Urothelium cell line (cell line): ENCODE data around the gene S100PBP.

Experiments
- DNase-seq: peaks from one replicate; pipeline ENCODE4 v3.0.0; 2011; ENCODE audit warnings: low spot score, mixed read lengths
- FAIRE-seq: peaks from 2 replicates; lab custom pipeline; 2011; peaks lifted over from hg19 to GRCh38; lab: Jason Lieb, UNC

The S100PBP gene

DNA sequence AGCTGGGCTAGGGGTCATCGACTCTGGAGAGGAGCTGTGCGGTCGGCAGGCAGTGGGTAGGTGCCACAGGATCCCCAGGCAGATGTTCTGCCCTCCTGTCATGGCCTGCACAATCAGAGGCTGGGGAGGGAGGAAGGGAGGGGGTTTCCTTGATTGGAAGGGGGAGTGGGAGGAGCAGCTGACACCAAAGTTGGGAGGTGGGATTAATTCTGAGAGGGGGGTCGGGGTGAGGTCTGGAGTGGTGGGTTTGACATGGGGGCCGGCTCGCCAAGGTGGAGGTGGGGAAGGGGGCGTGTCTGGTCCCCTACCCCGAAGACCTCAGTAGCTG is 68.2 kb downstream of the S100PBP start:
- FAIRE-seq (peak; percentile 13), DNase-seq (no peak)

DNA sequence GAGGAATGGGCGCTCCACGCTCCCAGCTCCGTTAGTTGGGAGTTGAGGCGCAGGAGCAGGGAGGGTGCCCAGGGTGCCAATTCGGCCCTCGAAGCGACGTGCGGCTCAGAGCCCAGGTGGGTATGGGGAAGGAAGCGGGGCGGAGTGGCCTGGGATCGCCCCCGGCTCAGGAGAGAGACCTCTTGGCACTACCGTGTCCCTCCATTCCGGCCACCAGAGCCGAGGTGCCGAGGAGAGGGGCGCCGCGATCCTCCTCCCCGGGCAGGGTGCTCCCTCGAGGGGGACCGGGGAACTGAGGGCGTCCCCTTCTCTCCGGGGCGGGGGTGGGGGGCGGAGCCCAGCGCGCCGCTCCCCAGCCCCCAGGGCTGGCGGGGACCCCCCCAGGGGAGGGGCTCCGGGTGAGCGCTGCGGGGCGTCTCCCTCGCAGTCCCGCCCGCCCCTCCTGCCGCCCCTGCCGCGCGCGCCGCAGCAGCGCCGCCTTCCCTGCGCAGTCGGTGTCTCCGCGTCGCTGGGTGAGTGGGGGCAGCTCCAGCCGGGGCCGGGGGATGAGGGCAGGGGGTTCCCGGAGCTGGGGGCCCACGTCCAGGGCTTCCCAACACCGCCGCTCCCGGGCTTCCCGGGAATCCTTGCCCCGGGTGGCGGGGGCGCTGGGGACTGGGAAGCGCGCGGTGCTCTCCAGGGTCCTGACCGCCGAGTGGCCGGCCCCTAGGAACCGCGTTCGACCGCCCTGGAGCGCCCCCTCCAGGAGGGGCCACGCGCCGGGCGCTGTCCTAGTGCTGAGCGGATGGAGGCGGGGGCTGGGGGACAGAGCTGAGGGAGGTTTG is 68.8 kb downstream of the S100PBP start, which contains the start of gene HPCA:
HPCA (plus strand) TSS at position 488 of the 824 bp plus-strand sequence. CDS start 2,408 bp downstream, outside the sequence.
- peak; percentile 86 for DNase-seq

DNA sequence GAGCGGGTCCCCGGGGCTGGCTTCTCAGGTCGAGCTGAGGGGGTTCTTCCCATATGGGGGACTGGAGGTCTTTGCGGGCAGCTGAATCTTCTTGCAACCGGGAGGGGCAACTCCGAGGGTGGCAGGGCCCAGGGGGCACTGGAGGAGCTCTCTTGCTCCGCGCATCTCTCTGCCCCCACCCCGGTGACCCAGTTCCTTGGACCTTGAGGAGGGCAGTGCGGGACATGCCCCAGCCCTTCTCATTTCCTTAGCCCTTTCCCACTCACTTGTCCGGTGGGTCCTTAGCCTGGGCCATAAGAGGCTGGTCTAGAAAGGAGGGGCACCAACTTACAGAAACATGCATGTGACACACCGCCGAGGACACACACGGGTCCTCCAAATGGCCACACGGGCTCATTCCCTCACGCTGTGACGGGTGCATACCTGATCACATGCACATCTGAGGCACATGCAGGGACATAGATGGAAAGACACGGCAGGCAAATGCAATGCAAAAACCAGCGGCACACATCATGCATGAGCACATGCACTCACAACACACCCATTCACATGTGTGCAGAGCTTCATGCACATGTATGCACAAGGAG is 69.5 kb downstream of the S100PBP start:
- no peak for DNase-seq
- FAIRE-seq: no peak

More for the DNA sequence above, 68.8 kb downstream of the S100PBP start, which contains the start of gene HPCA:
- peak; percentile 20 for FAIRE-seq

DNA sequence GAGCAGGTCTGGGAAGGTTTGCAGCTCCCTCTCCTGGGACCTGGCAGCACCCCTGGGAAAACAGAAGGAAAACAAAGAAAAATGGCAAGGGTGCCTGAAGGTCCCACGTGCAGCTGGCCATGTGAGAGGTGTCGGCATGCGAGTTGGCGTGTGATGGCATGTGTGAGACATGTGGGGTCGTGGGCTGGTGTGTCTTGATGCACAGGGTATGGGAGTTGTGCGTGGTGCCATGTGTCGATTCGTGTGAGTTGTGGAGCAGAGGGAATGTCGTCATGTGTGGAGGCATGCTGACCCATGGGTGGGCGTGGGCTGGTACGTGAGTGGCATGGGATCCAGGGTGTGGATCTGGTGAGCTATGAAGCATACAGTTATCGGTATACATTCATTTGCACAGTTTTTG is 70.2 kb downstream of the S100PBP start:
- FAIRE-seq: peak; percentile 95
- DNase-seq: no peak

DNA sequence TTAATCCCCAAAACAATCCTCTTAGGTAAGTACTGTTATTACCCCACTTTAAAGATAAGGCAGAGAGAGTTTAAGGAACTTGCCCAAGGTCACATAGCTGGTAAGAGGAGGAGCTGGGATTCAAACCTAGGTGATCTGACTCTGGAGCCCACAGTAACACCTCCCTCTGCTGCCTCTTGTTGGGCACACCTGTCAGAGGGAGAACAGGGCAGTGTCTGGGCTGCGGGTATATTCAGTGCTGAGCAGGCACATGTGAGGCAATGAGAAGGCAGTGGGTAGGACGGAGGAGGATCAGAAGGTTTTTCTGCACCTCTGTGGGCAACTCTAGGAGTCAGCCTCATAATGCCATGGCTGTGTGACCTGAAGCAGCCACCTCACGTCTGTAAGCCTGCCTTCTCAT is 70.7 kb downstream of the S100PBP start:
- FAIRE-seq: no peak
- DNase-seq: no peak

DNA sequence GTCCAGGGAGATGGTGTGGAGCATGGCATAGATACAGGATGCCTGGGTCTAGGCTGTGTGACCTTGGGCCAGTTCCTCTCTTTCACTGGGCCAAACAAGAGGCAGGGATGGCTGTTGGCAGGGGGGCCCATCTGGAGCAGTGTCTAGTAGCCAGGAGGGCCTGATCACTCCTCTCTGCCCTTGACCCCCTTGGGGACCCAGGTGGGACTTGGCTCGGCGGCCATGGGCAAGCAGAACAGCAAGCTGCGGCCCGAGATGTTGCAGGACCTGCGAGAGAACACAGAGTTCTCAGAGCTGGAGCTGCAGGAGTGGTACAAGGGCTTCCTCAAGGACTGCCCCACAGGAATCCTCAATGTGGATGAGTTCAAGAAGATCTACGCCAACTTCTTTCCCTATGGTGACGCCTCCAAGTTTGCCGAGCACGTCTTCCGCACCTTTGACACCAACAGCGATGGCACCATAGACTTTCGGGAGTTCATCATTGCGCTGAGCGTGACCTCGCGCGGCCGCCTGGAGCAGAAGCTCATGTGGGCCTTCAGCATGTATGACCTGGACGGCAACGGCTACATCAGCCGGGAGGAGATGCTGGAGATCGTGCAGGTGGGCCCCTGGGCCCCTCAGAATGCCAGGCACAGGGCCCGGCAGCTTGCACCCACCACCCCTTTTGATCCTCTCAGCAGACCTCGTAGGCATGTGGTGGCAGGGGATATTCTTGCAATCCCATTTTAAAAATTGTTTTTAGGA is 71.4 kb downstream of the S100PBP start:
- DNase-seq (no peak), FAIRE-seq (no peak)

DNA sequence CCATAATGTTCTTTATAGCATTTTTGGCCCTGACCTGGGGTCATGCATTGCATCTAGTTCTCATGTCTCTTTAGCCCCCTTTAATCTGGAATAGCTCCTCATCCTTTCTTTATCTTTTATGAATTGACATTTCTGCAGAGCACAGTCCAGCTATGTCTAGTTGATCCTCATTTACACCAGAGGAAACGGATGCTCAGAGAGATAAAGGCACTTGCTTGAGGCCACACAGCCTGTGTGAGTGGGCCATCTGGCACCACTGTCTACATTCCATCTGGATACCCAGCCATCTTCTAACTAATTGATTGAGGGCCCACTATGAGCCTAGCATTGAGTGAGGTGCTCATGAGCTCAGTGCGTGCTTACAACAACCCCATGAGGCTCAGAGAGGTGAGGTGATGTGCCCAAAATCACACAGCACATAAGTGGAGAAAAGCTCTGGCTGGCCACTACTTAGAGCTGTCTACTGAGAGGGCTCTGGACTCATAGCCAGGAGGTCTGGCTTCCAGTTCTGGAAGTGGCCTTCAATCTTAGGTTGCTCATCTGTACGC is 72.4 kb downstream of the S100PBP start:
- DNase-seq (no peak), FAIRE-seq (no peak)

DNA sequence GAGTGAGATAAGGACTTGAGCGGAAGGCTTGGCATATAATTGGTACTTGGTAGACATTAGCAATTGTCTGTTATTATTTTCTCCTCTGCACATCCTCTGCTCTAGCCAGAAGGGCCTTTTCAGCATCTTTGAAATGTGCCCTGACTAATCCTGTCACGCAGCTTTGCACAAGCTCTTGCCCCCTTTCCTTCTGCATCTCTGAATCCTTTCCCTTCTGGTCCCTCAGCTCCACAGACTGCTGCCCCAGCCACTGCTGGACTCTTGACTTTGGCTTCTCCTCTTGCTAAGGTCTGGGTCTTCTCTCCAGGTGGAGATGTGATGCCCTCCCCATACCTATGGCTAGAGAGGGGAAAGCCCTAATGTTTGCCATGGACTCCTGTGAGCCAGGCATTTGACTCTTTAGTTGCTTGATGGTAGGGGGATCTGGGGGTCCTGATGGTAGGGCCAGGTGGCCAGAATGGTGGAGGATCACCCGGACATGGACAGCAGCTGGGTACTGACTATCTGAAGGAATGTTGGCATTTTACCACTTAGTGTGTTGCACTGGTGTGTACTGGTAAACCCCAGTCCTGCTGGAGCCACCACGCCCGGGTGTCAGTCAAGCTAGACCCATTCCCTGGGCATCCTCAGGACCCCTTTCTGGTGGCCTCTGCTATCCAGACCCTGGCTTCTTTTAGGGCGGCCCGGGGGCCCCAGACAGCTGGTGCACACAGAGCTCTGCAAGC is 73.2 kb downstream of the S100PBP start:
- FAIRE-seq: no peak
- no peak for DNase-seq

DNA sequence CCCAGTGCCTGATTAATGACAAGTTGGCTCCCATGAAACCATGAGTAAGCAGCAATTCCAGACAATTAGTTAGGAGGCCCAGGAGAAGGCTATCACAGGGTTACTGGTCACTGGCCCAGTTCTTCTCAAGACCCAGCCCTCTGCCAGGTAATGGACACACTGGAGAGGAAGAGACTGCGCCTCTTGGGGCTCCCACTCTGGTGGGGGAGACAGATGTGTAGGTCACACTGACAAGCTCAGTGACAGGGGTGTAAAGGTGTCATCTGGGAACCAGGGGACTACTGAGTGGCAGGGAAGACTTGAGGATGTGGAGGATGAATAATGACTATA is 73.8 kb downstream of the S100PBP start:
- no peak for DNase-seq
- FAIRE-seq: no peak

DNA sequence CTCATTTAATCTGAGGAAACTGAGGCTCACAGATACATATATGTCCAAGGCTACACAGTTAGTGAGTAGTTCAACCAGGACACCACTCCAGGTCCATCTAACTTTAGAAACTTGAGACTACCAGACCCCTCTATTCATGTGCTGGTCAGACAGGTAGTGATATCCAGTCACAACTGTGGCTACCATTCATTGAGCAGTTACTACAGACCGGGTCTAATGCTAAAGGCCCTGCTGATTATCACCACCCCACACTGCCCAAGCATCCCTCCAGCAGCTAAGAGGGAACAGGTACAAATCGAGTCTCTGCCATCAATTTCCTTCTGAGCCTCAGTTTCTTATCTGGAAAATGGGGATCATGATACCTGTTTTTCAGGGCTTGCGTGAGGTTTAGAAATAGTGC is 74.2 kb downstream of the S100PBP start:
- no peak for FAIRE-seq
- DNase-seq: no peak

DNA sequence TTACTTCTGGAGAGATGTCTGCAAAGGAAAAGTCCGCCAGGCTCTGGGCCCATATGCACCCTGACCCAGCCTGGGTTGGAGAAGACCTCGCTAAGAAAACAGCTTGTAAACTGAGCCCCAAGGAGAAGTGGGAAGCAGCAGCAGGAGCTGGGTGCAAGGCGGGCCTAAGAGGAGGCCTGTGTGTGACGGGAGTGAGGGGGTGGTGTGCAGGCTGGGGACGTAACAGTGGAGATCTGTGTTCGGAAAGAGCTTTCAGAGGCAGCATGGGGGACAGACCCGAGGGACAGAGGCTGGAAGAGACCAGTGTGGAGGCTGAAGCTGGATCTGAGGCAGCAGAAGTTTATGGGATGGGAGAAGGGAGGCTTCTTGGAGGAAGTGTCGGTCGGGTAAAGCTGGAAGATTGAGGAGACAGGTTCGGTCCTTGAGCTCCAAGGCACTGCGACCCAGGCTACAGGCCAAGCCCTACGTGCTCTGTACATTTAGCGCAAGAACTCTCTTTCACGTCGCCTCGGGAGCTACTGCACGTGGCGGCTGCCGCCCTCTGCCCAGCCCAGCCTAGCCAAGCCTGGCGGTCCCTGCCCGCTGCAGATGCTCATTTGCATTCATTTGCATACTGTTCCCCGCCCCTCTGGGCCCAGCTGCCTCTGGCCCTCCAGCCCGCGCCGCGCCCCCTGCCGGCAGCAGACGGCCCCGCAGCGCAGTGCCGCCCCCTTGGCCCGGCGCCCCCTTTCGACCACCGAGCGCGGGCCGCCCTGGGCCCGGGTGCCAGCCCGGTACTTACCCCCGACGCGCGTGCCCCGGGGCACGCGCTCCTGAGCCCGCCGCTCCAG is 75.1 kb downstream of the S100PBP start:
- FAIRE-seq (no peak), DNase-seq (no peak)

DNA sequence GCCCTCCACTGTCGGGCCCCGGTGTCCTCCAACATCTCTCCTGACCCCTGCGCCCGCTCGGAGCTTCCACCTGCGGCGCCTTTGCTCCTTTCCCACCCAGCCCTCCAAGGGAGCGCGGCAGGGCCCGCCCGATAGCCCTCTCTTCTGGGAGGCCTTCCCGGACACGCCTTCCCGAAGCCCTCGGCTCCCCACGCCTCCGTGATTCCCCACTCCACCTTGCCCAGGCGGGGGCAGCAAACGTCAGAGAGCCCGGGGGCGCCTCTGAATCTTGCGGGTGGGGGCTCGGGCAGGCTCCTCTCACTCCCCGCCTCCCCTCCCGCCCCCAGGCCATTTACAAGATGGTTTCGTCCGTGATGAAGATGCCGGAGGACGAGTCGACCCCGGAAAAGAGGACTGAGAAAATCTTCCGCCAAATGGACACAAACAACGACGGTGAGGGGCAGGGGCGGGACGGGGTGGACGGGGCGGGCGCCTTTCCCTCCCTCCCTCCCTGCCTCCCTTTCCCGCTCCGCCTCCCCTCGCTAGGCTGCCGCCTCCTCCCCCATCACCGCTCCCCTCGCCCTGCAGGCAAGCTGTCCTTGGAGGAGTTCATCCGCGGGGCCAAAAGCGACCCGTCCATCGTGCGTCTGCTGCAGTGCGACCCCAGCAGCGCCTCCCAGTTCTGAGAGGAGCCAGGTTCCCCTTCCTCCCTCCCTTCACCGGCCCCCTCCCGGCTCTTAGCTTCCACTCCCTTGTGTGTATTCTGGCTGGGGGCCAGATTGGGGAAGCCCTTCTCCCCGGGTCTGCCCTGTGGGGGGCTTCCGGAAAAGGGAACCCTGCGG is 76.0 kb downstream of the S100PBP start:
- FAIRE-seq (no peak), DNase-seq (no peak)

DNA sequence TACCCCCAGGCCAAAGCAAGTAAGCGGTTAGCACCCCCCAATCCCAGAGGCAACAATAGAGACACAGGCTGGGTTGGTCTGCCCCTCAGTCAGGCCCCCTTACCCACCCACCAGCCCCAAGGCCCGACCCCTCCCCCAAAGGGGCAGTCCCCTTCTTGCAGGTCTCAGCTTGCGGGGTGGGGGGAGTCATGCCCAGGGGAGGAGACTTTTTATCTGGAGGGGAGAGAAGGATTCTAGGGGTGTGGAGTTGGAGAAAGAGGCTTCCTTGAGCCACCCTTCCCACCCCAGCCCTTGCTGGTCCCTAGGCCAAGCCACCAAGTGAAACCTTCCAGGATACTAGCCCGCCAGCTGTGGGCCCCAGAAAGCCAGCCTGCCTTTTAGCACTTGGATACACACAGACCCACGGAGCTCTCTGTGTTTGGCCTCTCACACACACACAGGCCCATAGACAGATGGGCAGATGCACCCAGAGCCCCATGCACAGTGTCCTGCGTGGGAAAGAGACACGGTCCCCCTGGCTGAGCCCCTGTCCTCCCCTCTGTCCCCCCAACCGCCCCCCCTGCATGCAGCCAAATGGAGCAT is 76.7 kb downstream of the S100PBP start:
- FAIRE-seq: no peak
- DNase-seq: no peak

DNA sequence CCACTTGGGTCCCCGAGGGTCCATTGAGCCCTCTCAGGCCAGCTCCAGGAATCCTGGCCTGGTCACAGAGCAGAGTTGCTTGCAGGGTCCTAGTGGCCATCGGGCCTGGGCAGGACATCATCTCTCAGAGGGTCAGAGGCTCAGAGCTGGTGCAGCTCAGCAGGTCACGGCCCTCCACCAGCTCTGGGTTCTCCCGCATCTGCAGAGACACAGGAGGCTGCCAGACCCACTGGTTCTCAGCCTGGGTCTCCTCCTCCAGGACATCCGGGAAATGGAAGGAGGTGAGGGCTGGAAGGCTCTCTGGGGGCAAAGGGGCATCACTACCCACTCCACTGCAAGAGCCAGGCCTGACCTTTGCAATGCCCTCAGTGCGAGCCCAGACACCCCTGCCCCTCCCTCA is 77.2 kb downstream of the S100PBP start:
- no peak for FAIRE-seq
- no peak for DNase-seq

DNA sequence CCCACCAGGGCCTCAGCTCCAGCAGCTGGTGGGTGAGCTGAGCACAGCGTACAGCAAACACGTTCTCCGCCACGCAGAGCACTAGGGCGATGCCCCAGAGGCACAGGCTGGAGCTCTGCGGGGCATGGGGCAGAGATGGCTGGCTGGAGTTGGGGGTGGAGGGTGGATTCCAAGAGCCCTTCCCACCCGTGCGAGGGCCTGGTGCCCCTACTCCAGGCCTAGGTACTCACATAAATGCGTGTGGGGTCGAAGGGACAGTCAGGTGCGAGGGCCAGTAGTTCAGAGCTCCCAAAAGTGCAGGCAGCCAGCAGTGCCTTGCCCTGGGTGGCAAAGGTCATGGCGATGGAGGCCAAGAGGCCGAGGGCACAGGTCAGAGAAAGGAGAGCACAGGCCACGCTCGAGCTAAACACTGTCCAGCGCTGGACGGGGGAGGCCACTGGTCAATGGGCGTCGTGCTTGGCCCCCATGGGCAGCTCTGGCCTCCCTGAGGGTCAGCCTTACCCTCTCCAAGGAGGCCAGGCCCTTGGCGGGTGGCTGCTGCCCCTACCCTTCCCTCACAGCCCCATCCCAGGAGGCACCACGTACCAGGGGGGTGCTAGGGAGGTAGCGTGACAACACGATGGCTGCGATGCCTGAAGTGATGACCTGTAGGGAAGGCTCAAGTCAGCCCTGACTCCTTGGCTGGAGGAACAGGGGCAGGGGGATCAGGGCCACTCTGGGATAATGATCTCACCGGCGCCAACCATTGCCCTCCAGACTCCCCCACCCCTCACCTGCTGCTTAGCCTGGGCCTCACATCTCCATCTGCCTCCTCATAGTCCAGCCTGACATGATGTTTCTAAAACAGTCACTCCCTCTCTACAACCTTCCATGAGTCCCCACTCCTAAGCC is 78.1 kb downstream of the S100PBP start:
- DNase-seq (no peak), FAIRE-seq (no peak)

DNA sequence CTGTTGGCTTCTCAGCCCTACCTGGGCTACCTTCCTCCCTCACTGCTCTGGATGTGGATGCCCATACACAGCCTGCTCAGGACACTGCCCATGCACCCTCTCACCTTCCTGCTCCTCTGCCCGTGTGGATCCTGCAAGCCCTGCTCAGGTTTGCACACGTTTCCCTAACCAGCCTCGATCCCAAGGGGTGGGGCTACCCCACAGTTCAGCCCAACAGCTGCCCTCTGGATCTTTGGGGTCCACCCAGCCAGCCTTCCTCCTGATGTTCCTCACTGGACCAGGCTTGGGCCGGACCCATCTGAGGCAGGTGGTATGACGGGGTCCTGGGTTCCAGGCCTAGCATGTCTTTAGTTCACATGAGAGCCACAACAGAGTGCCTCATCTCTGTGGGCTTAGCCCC is 79.0 kb downstream of the S100PBP start:
- FAIRE-seq (peak; percentile 20), DNase-seq (no peak)

DNA sequence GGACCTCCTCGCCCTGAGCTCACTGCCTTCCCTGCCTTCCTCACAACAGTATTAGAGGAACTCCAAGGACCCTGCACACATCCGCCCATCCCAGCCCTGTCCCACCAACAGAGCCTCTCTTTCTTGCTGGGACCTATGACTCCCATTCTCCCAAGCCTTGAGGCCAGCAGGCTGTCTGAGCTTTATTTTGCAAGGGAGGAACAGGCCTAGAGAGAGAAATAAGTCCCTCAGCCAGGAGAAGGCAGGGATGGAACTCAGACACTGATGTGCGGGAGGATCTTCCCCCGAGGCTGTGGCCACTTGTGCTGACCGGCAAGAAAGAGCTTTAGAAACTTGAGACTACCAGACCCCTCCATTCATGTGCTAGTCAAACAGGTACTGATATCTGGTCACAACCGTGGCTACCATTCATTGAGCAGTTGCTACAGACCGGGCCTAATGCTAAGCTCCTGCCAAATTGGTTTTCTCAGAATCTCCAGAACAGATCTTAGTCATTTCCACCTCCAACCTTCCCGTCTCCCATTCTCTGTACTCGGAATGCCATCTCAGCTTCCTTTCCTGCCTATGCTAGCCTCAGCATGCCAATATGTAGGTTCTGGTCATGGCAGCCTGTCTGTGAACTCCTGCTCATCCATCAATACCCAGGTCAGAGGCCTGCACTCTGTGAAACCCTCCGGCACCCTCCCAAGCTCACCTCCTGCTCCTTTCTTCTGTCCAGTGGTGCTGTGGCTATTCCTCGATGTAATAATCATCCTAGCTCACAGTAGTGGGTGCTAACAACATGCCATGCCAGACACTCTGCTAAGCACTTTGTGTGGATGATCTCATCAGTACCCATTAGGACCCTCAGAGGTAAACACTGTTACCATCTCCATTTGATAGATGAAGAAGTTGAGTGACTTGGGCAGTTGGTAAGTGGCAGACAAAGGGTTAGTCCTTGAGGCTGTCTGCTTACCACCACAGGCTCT is 79.9 kb downstream of the S100PBP start:
- FAIRE-seq: no peak
- no peak for DNase-seq
